CD14-positive monocyte (primary cell): Measurements from ENCODE around the gene TRIM44. TPM values are rescaled to one million over a fixed set of nuclear protein-coding genes. Genes with fewer than 3 reads are reported as not detected.

Source experiments
- DNase-seq, 3 donors: peaks; one replicate each; pipeline ENCODE4 v3.0.0-alpha.2; 2011 to 2022
- H2AFZ ChIP-seq: 2 replicates; pipeline ENCODE4 v1.6.0; 2012; ENCODE audit warnings: mild to moderate bottlenecking, low read depth, low read length, inconsistent platforms; ENCODE audit not compliant: insufficient read depth, poor library complexity, severe bottlenecking
- H3K27ac ChIP-seq, 2 donors: 1 replicate in 1 of 2; 2 replicates in 1 of 2; pipeline ENCODE4 v1.5.1; 2012 to 2013; ENCODE audit warnings: low read length in 2 of 2, control low read depth in 1 of 2, inconsistent platforms in 1 of 2, low read depth in 1 of 2, mild to moderate bottlenecking in 1 of 2
- H3K27me3 ChIP-seq, 2 donors: one replicate each; pipeline versions ENCODE4 v1.6.0 to v1.6.1; 2011 to 2013; ENCODE audit warnings: low read length in 2 of 2; ENCODE audit not compliant: control insufficient read depth in 2 of 2, insufficient read depth in 2 of 2
- H3K36me3 ChIP-seq, 2 donors: replicated peaks in 1 of 2; 1 replicate in 1 of 2; 2 replicates in 1 of 2; pipeline versions ENCODE4 v1.5.1 to v1.6.1; 2012 to 2013; ENCODE audit warnings: low read length in 2 of 2, control low read depth in 1 of 2, inconsistent platforms in 1 of 2, mild to moderate bottlenecking in 1 of 2; ENCODE audit not compliant: insufficient read depth in 2 of 2, control insufficient read depth in 1 of 2
- H3K4me1 ChIP-seq, 2 donors: 1 replicate in 1 of 2; 2 replicates in 1 of 2; pipeline versions ENCODE4 v1.5.1 to v1.6.1; 2012 to 2013; ENCODE audit warnings: low read length in 2 of 2, control low read depth in 1 of 2, inconsistent platforms in 1 of 2, mild to moderate bottlenecking in 1 of 2, moderate library complexity in 1 of 2; ENCODE audit not compliant: insufficient read depth in 2 of 2, control insufficient read depth in 1 of 2
- H3K4me2 ChIP-seq: replicated peaks from 2 replicates; pipeline ENCODE3; 2012; ENCODE audit warnings: low read length, moderate library complexity, mild to moderate bottlenecking; ENCODE audit not compliant: poor library complexity, severe bottlenecking; ENCODE audit errors: extremely low read depth
- H3K4me3 ChIP-seq, 3 experiments: fragments of 200-600 bp in 1 of 3; sonication (generic) in 1 of 3; replicated peaks in 1 of 3; 1 replicate in 2 of 3; 2 replicates in 1 of 3; pipeline ENCODE4 v1.5.1; 2011 to 2013; ENCODE audit warnings: low read length in 3 of 3, mild to moderate bottlenecking in 3 of 3, control low read depth in 2 of 3, low read depth in 2 of 3, inconsistent platforms in 1 of 3, moderate library complexity in 1 of 3
- H3K79me2 ChIP-seq: 2 replicates; pipeline ENCODE4 v1.6.0; 2012; ENCODE audit warnings: mild to moderate bottlenecking, control low read depth, inconsistent platforms, low read length, moderate library complexity; ENCODE audit not compliant: insufficient read depth
- H3K9ac ChIP-seq: 2 replicates; pipeline ENCODE4 v1.6.0; 2017; ENCODE audit warnings: low read length, mild to moderate bottlenecking; ENCODE audit not compliant: insufficient read depth, poor library complexity, severe bottlenecking
- H3K9me3 ChIP-seq, 2 donors: replicated peaks in 1 of 2; 1 replicate in 1 of 2; 2 replicates in 1 of 2; pipeline versions ENCODE4 v1.5.1 to v1.6.1; 2012 to 2013; ENCODE audit warnings: low read length in 2 of 2, control low read depth in 1 of 2; ENCODE audit not compliant: control insufficient read depth in 1 of 2, insufficient read depth in 1 of 2
- H4K20me1 ChIP-seq: 2 replicates; pipeline ENCODE4 v1.6.0; 2012; ENCODE audit warnings: mild to moderate bottlenecking, low read length, control low read depth, moderate library complexity; ENCODE audit not compliant: insufficient read depth
- H3K27ac Mint-ChIP-seq, 7 donors: one replicate each; pipeline ENCODE4 v1.8.0; 2020; ENCODE audit warnings: mild to moderate bottlenecking in 7 of 7, mixed read lengths in 7 of 7, moderate library complexity in 6 of 7, inconsistent platforms in 2 of 7
- H3K27me3 Mint-ChIP-seq, 3 donors: one replicate each; pipeline ENCODE4 v1.8.0; 2021 to 2022; ENCODE audit warnings: low read depth in 3 of 3, mild to moderate bottlenecking in 3 of 3, mixed read lengths in 3 of 3, moderate library complexity in 3 of 3, inconsistent platforms in 1 of 3
- H3K36me3 Mint-ChIP-seq, 2 donors: one replicate each; pipeline ENCODE4 v1.8.0; 2020; ENCODE audit warnings: mixed read lengths in 2 of 2, inconsistent platforms in 1 of 2, mild to moderate bottlenecking in 1 of 2
- H3K4me1 Mint-ChIP-seq: one replicate; pipeline ENCODE4 v1.8.0; 2020; ENCODE audit warnings: mild to moderate bottlenecking, mixed read lengths
- H3K4me3 Mint-ChIP-seq, 2 donors: one replicate each; pipeline ENCODE4 v1.8.0; 2020; ENCODE audit warnings: mild to moderate bottlenecking in 2 of 2, mixed read lengths in 2 of 2, moderate library complexity in 1 of 2
- H3K9me3 Mint-ChIP-seq, 7 donors: one replicate each; pipeline ENCODE4 v1.8.0; 2020 to 2022; ENCODE audit warnings: mixed read lengths in 7 of 7, mild to moderate bottlenecking in 6 of 7, moderate library complexity in 6 of 7, inconsistent platforms in 2 of 7
- CTCF ChIP-seq: fragments of 200-600 bp; IDR thresholded peaks from one replicate; pipeline ENCODE4 v1.8.0; 2022; ENCODE audit warnings: antibody characterized with exemption, mild to moderate bottlenecking
- WGBS: methylation state at CpG from one replicate; pipeline ENCODE4 v1.1.5; 2013; ENCODE audit warnings: missing lambda C conversion rate; ENCODE audit not compliant: insufficient coverage; 5-methylcytosine and 5-hydroxymethylcytosine counted together
- intact Hi-C, 2 donors: fragments of 100-400 bp; cut with micrococcal nuclease; formaldehyde crosslinking; loops; one replicate each; pipeline versions ENCODE4 v1.15.0 to v1.15.1; 2023
- polyA plus RNA-seq, 3 donors: library from polyadenylated mRNA; depleted of rRNA in 1 of 3; unstranded in 2 of 3; stranded (reverse) in 1 of 3; fragments of 300-500 nt in 2 of 3; fragments of >200 nt in 1 of 3; fragmentation: Illumina TruSeq in 2 of 3; gene quantifications; 1 replicate in 2 of 3; 2 replicates in 1 of 3; pipeline ENCODE4 v1.2.3, GENCODE V29; 2012 to 2021

Gene TRIM44
- polyA plus RNA-seq, 3 donors = 25.3 to 47.1 (median 45.9) TPM

- H3K4me3 Mint-ChIP-seq = no peak overlapping the region
- Histone ChIP-seq H3K79me2 (peaks cover 12% of the 10 kb centered on the region), H4K20me1 (peaks cover 17% of the 10 kb centered on the region), H3K4me2 (no peak overlapping the region), H2AFZ (no peak overlapping the region), H3K27me3 (no peaks in the 10 kb centered on the region), H3K36me3 (no peaks in the 10 kb centered on the region), H3K9ac (no peak overlapping the region), H3K4me1 (peaks cover 10 to 15% of the 10 kb centered on the region in 2 donors), H3K9me3 (peaks cover 10 to 11% of the 10 kb centered on the region in 2 donors), H3K4me3 (no peak overlapping the region), H3K27ac (no peak overlapping the region)
- DNase-seq = no peak
- H3K27me3 Mint-ChIP-seq = peaks cover 0 to 2% (median 0%) of the 10 kb centered on the region in 3 donors
- no peak for TF ChIP-seq CTCF
- intact Hi-C loops = no loop called here
- peaks cover 4 to 14% (median 12%) of the 10 kb centered on the region in 7 donors for H3K9me3 Mint-ChIP-seq
- H3K27ac Mint-ChIP-seq = peak overlapping the region in 1 of 7 donors; percentile 12
- peaks cover 3 to 4% of the 10 kb centered on the region in 2 donors for H3K36me3 Mint-ChIP-seq
- peaks cover 17% of the 10 kb centered on the region for H3K4me1 Mint-ChIP-seq
- WGBS = 100% methylated on average over 2 of the region's 2 CpGs
Observed at GRCh38 chr11:35717043-35717442, 54.5 kb downstream of the TRIM44 start.

GRCh38 chr11:35717520-35717919, 54.9 kb downstream of the TRIM44 start:
- H3K79me2 ChIP-seq = peaks cover 12% of the 10 kb centered on the region
- TF ChIP-seq CTCF = no peak
- H4K20me1 ChIP-seq = peaks cover 12% of the 10 kb centered on the region
- no peaks in the 10 kb centered on the region for H3K36me3 ChIP-seq
- H3K4me3 Mint-ChIP-seq = no peak overlapping the region
- peaks cover 4 to 14% (median 12%) of the 10 kb centered on the region in 7 donors for H3K9me3 Mint-ChIP-seq
- H3K4me1 ChIP-seq = peaks cover 14 to 20% of the 10 kb centered on the region in 2 donors
- intact Hi-C loops = no loop called here
- no peak for DNase-seq
- H3K4me3 ChIP-seq = no peak overlapping the region
- no peak overlapping the region for H2AFZ ChIP-seq
- no peak overlapping the region for H3K9ac ChIP-seq
- peak overlapping the region in 2 of 7 donors; percentile 12 to 26 for H3K27ac Mint-ChIP-seq
- no peak overlapping the region for H3K4me2 ChIP-seq
- WGBS = 100% methylated on average over 1 of the region's 2 CpGs
- H3K4me1 Mint-ChIP-seq = peaks cover 22% of the 10 kb centered on the region
- peaks cover 3 to 4% of the 10 kb centered on the region in 2 donors for H3K36me3 Mint-ChIP-seq
- H3K27ac ChIP-seq = no peak overlapping the region
- peaks cover 10 to 11% of the 10 kb centered on the region in 2 donors for H3K9me3 ChIP-seq
- no peaks in the 10 kb centered on the region for H3K27me3 ChIP-seq
- H3K27me3 Mint-ChIP-seq = peaks cover 0 to 2% (median 0%) of the 10 kb centered on the region in 3 donors
